Endothelial cell of umbilical vein (primary cell): ENCODE measurements around the gene MTAP. TPM values are rescaled to one million over a fixed set of nuclear protein-coding genes. Genes with fewer than 3 reads are reported as not detected.

Experiments
- BruUV-seq: library from RNA; stranded (reverse); fragments of 400-500 nt; replicated peaks from 2 replicates; lab custom pipeline; 2021; lab: Mats Ljungman, UMichigan
- CTCF ChIA-PET: fragments of 300-600, 350-600 bp; sonication (Branson Sonifier 250); formaldehyde crosslinking; loops from one replicate; lab custom pipeline; 2021; ENCODE audit warnings: antibody characterized with exemption, inconsistent platforms; lab: Charles Lee
- POLR2A ChIA-PET: fragments of 300-600, 350-600 bp; sonication (Branson Sonifier 250); formaldehyde crosslinking; loops from one replicate; lab custom pipeline; 2021; ENCODE audit warnings: antibody characterized with exemption, inconsistent platforms; lab: Charles Lee
- DNase-seq: peaks from one replicate; pipeline ENCODE4 v3.0.0-alpha.2; 2011; ENCODE audit warnings: low read depth, low spot score
- FAIRE-seq: peaks from 2 replicates; lab custom pipeline; 2011; peaks lifted over from hg19 to GRCh38; lab: Jason Lieb, UNC
- H2AFZ ChIP-seq: 2 replicates; pipeline ENCODE4 v1.6.0; 2012; ENCODE audit warnings: low read depth, low read length, control low read depth, inconsistent platforms
- H3K27ac ChIP-seq: 2 replicates; pipeline ENCODE4 v1.5.1; 2011; ENCODE audit warnings: low read depth, mild to moderate bottlenecking, control low read depth, low read length, moderate library complexity; ENCODE audit not compliant: insufficient read depth
- H3K27me3 ChIP-seq, 2 experiments: 2 replicates each; pipeline versions ENCODE4 v1.6.0 to v1.6.1; 2011; ENCODE audit warnings: low read length in 2 of 2, mixed read lengths in 1 of 2; ENCODE audit not compliant: control insufficient read depth in 2 of 2, insufficient read depth in 2 of 2
- H3K36me3 ChIP-seq, 2 experiments: 2 replicates in 1 of 2; 3 replicates in 1 of 2; pipeline ENCODE4 v1.5.1; 2011; ENCODE audit warnings: low read length in 2 of 2, mild to moderate bottlenecking in 1 of 2, moderate library complexity in 1 of 2; ENCODE audit not compliant: control insufficient read depth in 2 of 2, insufficient read depth in 2 of 2; ENCODE audit errors: extremely low read depth in 1 of 2
- H3K4me1 ChIP-seq: 3 replicates; pipeline ENCODE4 v1.5.1; 2011; ENCODE audit warnings: mild to moderate bottlenecking, low read length; ENCODE audit not compliant: control insufficient read depth, insufficient read depth; ENCODE audit errors: extremely low read depth
- H3K4me2 ChIP-seq: 2 replicates; pipeline ENCODE4 v1.6.1; 2011; ENCODE audit warnings: low read length, control low read depth, mixed read lengths; ENCODE audit not compliant: insufficient read depth
- H3K4me3 ChIP-seq, 3 experiments: fragments of 200-600 bp in 1 of 3; sonication (generic), shearing (Covaris generic) in 1 of 3; replicated peaks in 1 of 3; 2 replicates each; pipeline ENCODE4 v1.5.1; 2011 to 2016; ENCODE audit warnings: control low read depth in 3 of 3, low read length in 3 of 3, mild to moderate bottlenecking in 2 of 3, inconsistent platforms in 1 of 3, low read depth in 1 of 3, moderate library complexity in 1 of 3; ENCODE audit not compliant: insufficient read depth in 1 of 3
- H3K79me2 ChIP-seq: 2 replicates; pipeline ENCODE4 v1.6.0; 2012; ENCODE audit warnings: low read length, inconsistent platforms; ENCODE audit not compliant: control insufficient read depth, insufficient read depth
- H3K9ac ChIP-seq: replicated peaks from 2 replicates; pipeline ENCODE3; 2011; ENCODE audit warnings: low read length, control low read depth; ENCODE audit not compliant: insufficient read depth; ENCODE audit errors: extremely low read depth
- H3K9me1 ChIP-seq: replicated peaks from 3 replicates; pipeline ENCODE4 v1.6.0; 2011; ENCODE audit warnings: mild to moderate bottlenecking, low read length; ENCODE audit not compliant: control insufficient read depth, insufficient read depth; ENCODE audit errors: extremely low read depth
- H3K9me3 ChIP-seq: replicated peaks from 2 replicates; pipeline ENCODE4 v1.5.1; 2012; ENCODE audit warnings: low read length, inconsistent platforms; ENCODE audit not compliant: control insufficient read depth, insufficient read depth
- H4K20me1 ChIP-seq: replicated peaks from 2 replicates; pipeline ENCODE3; 2011; ENCODE audit warnings: mild to moderate bottlenecking, low read length; ENCODE audit not compliant: control insufficient read depth, insufficient read depth; ENCODE audit errors: extremely low read depth
- EZH2 ChIP-seq: IDR thresholded peaks from 2 replicates; pipeline ENCODE4 v1.6.1; 2012; ENCODE audit warnings: borderline replicate concordance, low read depth, mild to moderate bottlenecking, moderate library complexity, low read length, inconsistent platforms; ENCODE audit not compliant: severe bottlenecking
- FOS ChIP-seq: IDR thresholded peaks from 2 replicates; pipeline ENCODE4 v1.6.1; 2011; ENCODE audit warnings: mild to moderate bottlenecking, low read length, moderate library complexity, borderline replicate concordance; ENCODE audit not compliant: insufficient read depth
- GATA2 ChIP-seq: IDR thresholded peaks from 2 replicates; pipeline ENCODE4 v1.7.0; 2011; ENCODE audit warnings: low read depth, mild to moderate bottlenecking, moderate library complexity, mixed read lengths, low read length; ENCODE audit not compliant: insufficient read length, insufficient read depth
- JUN ChIP-seq: IDR thresholded peaks from 2 replicates; pipeline ENCODE4 v1.6.1; 2011; ENCODE audit warnings: borderline replicate concordance, low read depth; ENCODE audit not compliant: insufficient read length, insufficient read depth
- MYC ChIP-seq: IDR thresholded peaks from one replicate; pipeline ENCODE4 v1.6.1; 2011; ENCODE audit warnings: mild to moderate bottlenecking, low read depth, low read length
- POLR2A ChIP-seq: IDR thresholded peaks from 2 replicates; pipeline ENCODE4 v1.6.1; 2012; ENCODE audit warnings: low read depth, mild to moderate bottlenecking, control low read depth, low read length
- POLR2AphosphoS5 ChIP-seq: IDR thresholded peaks from 2 replicates; pipeline ENCODE4 v1.6.1; 2012; ENCODE audit warnings: low read depth, mild to moderate bottlenecking, control low read depth, low read length, moderate library complexity; ENCODE audit not compliant: insufficient read depth
- dilution Hi-C: fragments of 300-500 bp; cut with MboI; formaldehyde crosslinking; loops from one replicate; pipeline ENCODE4 v1.15.0; 2019; ENCODE audit warnings: low sequenced_read_pairs; ENCODE audit not compliant: extremely low pct_ligation_motif_present
- intact Hi-C: fragments of 100-400 bp; cut with micrococcal nuclease; formaldehyde crosslinking; loops from one replicate; pipeline ENCODE4 v1.10.0; 2022
- polyA plus RNA-seq, 4 experiments: library from polyadenylated mRNA; depleted of rRNA in 3 of 4; stranded (reverse) in 3 of 4; unstranded in 1 of 4; fragments of >200 nt; gene quantifications; 2 replicates each; pipeline versions ENCODE4 v1.2.1 to v1.2.3, GENCODE V29; 2011 to 2012; ENCODE audit warnings: missing spikeins in 1 of 4
- total RNA-seq: library from RNA; stranded (reverse); gene quantifications from 2 replicates; pipeline ENCODE4 v1.2.3, GENCODE V29; 2021
- TF ChIP-seq, protein P1 (sequence below), 2 donors: IDR thresholded peaks; 1 replicate in 1 of 2; 2 replicates in 1 of 2; pipeline ENCODE4 v1.5.1; 2011; ENCODE audit warnings: low read length in 2 of 2, mild to moderate bottlenecking in 2 of 2, moderate library complexity in 2 of 2, control low read depth in 1 of 2, inconsistent platforms in 1 of 2, low read depth in 1 of 2; ENCODE audit not compliant: insufficient read depth in 1 of 2; ENCODE audit errors: extremely low read depth in 1 of 2
- TF ChIP-seq, protein P2 (sequence below): IDR thresholded peaks from 2 replicates; pipeline ENCODE4 v1.6.1; 2011; ENCODE audit not compliant: insufficient read depth, insufficient read length

The MTAP gene
- total and polyA plus RNA-seq, 2 donors (not counting 3 experiments of a cell fraction or from before 2014, with no cell fraction given) = 11.3 to 55.1 TPM

DNA sequence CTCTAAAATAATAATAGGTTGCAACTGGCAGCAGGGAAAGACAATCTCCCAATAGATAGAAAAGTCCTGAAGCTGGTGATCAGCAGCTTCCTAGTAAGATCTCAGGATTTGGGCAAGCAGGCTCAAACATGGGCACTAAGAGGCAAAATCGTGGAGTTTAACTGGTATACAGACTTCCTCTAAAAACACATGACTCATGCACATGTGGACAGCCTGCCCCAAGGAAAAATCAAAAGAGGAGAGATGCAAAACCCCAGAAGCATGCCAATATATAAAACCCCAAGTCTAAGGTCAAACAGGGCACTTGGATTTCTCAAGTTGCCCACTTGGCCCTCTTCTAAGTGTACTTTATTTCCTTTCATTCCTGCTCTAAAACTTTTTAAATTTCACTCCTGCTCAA is 129.0 kb downstream of the MTAP start:
- dilution Hi-C loops = no loop called here
- ChIA-PET POLR2A (no interaction called here), CTCF (interaction anchor here (2.3 kb wide), 1 partner anchor 11 kb away, joined by 9 read pairs; no protein-coding TSS in a partner anchor)
- TF ChIP-seq GATA2 = no peak
- TF ChIP-seq POLR2A = no peak
- peak; percentile 9 for TF ChIP-seq JUN
- no peak overlapping the region for H2AFZ ChIP-seq
- H3K4me2 ChIP-seq = no peak overlapping the region
- H3K9ac ChIP-seq = no peak overlapping the region
- H3K9me3 ChIP-seq = no peaks in the 10 kb centered on the region
- H3K36me3 ChIP-seq = no peaks in the 10 kb centered on the region
- intact Hi-C loops = loop anchor here (5.0 kb wide), 1 partner anchor 106 kb away; no protein-coding TSS in a partner anchor
- no TSS peak for BruUV-seq
- no peaks in the 10 kb centered on the region for H3K4me1 ChIP-seq
- peak; percentile 58 for FAIRE-seq
- H3K27ac ChIP-seq = no peak overlapping the region
- H3K4me3 ChIP-seq = no peak overlapping the region
- H3K27me3 ChIP-seq = no peaks in the 10 kb centered on the region
- no peaks in the 10 kb centered on the region for H4K20me1 ChIP-seq
- no peak for DNase-seq
- no peaks in the 10 kb centered on the region for H3K79me2 ChIP-seq
- H3K9me1 ChIP-seq = no peaks in the 10 kb centered on the region

DNA sequence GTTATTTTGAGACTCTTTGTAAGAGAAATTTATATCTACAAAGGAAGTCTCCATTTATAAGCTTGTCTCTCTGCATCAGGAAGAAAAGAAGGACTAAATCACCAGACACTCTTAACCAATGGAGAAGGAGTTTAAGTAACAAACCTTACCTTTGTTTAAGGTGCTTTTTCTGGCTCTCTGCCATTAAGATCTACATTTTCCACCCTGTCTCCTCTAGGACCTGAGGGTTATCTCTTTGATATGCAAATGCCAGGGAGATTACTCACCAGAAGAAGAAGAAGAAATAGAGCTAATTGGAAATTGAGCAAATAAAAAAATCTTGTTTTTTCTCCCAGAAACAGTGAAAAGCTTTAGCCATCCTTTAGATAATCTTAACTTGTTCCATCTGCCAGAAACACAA is 130.8 kb downstream of the MTAP start:
- DNase-seq = no peak
- POLR2A ChIA-PET = no interaction called here
- Histone ChIP-seq H3K9me1 (no peaks in the 10 kb centered on the region), H3K9me3 (no peaks in the 10 kb centered on the region), H3K9ac (no peak overlapping the region), H3K4me3 (no peak overlapping the region), H3K27me3 (no peaks in the 10 kb centered on the region), H3K27ac (no peak overlapping the region), H3K4me1 (no peaks in the 10 kb centered on the region), H3K4me2 (no peak overlapping the region), H4K20me1 (no peaks in the 10 kb centered on the region), H3K79me2 (no peaks in the 10 kb centered on the region), H2AFZ (no peak overlapping the region), H3K36me3 (no peaks in the 10 kb centered on the region)
- TF ChIP-seq POLR2AphosphoS5 (no peak), POLR2A (no peak), MYC (no peak), EZH2 (no peak), JUN (no peak), FOS (no peak), GATA2 (no peak)
- TF ChIP-seq, protein P1, sequence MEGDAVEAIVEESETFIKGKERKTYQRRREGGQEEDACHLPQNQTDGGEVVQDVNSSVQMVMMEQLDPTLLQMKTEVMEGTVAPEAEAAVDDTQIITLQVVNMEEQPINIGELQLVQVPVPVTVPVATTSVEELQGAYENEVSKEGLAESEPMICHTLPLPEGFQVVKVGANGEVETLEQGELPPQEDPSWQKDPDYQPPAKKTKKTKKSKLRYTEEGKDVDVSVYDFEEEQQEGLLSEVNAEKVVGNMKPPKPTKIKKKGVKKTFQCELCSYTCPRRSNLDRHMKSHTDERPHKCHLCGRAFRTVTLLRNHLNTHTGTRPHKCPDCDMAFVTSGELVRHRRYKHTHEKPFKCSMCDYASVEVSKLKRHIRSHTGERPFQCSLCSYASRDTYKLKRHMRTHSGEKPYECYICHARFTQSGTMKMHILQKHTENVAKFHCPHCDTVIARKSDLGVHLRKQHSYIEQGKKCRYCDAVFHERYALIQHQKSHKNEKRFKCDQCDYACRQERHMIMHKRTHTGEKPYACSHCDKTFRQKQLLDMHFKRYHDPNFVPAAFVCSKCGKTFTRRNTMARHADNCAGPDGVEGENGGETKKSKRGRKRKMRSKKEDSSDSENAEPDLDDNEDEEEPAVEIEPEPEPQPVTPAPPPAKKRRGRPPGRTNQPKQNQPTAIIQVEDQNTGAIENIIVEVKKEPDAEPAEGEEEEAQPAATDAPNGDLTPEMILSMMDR (IDR thresholded peaks at IDR 0.05; ENCODE audit: extremely low read depth in 1 of 2, insufficient read depth in 1 of 2, low read depth in 1 of 2, low read length in 2 of 2) = no peak
- TF ChIP-seq, protein P2, sequence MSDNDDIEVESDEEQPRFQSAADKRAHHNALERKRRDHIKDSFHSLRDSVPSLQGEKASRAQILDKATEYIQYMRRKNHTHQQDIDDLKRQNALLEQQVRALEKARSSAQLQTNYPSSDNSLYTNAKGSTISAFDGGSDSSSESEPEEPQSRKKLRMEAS = no peak
- CTCF ChIA-PET = interaction anchor here (1.0 to 2.3 kb wide), 8 partner anchors 9 to 311 kb away, joined by 3 to 9 read pairs (median 4); partner anchors contain the start of gene CDKN2B
- intact Hi-C loops = loop anchor here (5.0 kb wide), 1 partner anchor 104 kb away; no protein-coding TSS in a partner anchor
- BruUV-seq = no TSS peak
- dilution Hi-C loops = no loop called here
- no peak for FAIRE-seq
